Kidney tubule cell (primary cell): ENCODE data around the gene GNG13.
A peak's percentile ranks its signal among the peaks of the same experiment; 100 is the strongest.
"Not testable (repeated sequence)": the region's sequence is repeated elsewhere in the genome, so short reads cannot be mapped to it uniquely, and the experiment has no call there.

Source experiments
- DNase-seq: peaks from one replicate; pipeline ENCODE4 v3.0.0-alpha.2; 2018; ENCODE audit warnings: low spot score

Gene GNG13

GRCh38 chr16:831571-832413 is 31.3 kb upstream of the GNG13 start:
- no peak for DNase-seq

GRCh38 chr16:830871-831570 is 30.5 kb upstream of the GNG13 start:
- DNase-seq, result no peak

DNA sequence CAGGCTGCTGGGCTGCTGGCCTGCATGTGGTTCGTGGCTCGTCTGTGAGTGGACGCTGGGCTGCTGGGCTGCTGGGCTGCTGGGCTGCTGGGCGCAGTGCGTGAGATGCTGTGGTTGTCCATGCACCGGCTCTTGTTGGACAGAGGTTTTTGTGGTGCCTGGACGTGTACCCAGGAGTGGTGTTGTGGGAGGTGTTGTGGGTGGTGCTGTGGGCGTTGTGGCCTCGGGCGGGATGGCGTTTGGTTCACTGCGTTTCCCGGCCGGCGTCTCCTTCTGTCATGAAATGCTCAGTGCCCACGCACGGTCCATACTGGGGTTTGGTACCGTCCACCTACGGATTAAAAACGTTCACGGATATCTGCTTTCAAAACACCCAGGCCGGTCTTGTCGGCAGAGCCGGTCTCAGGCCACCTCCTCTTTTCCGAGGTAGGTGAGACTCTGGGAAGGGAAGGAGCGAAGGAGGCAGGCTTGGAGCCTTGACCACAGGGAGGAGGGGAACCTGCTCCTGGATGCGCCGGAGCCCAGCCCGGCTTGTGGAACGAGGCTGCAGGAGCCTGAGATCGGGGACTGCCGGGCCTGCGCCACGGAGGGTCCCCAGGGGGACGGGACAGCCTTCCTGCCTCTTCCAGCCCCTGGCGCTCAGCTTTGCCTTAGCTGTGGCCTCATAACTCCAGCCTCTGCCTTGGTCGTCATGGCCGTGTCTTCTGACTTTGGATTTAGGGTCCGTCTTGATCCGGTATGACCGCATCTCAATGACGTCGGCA is 29.8 kb upstream of the GNG13 start:
- no peak for DNase-seq

- DNase-seq, result no peak
Measured at GRCh38 chr16:828891-829290, 28.4 kb upstream of the GNG13 start.

- DNase-seq, result no peak
Measured at GRCh38 chr16:827513-827912, 27.0 kb upstream of the GNG13 start.

- DNase-seq, result no peak
Measured at GRCh38 chr16:825341-826061, 25.0 kb upstream of the GNG13 start.

DNA sequence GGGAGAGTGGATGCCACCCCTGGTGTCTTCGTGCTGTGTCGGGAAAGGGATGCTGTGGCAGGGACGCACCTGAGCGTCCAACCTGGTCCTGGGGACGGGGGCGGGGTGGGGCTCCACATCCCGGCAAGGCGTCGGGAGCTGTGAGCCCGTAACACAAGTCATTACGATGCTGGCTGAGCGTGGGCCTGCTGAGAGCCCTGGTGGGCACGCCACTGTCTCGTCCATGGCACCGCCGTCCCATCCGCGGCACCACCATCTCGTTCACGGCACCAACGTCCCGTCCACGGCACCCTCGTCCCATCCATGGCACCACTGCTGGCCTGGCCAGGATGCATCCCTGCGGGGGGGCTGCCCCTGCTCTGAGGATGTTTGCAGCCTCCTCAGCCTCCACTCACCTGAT is 24.1 kb upstream of the GNG13 start:
- DNase-seq, result no peak

GRCh38 chr16:824194-824593 is 23.7 kb upstream of the GNG13 start:
- DNase-seq, result no peak

DNA sequence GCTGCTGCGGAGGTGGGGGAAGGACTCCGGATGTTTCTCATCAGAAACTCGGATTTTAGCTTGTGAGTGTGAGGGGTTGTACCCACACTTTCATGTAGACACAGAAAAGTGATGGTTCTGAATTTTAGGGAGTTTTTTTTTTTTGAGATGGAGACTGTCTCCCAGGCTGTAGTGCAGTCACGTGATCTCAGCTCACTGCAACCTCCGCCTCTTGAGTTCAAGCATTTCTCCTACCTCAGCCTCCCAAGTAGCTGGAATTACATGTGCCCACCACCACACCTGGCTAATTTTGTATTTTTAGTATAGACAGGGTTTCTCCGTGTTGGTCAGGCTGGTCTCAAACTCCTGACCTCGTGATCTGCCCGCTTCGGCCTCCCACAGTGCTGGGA is 22.4 kb upstream of the GNG13 start:
- DNase-seq, result no peak

GRCh38 chr16:822174-822908 is 21.8 kb upstream of the GNG13 start:
- DNase-seq, result no peak

DNA sequence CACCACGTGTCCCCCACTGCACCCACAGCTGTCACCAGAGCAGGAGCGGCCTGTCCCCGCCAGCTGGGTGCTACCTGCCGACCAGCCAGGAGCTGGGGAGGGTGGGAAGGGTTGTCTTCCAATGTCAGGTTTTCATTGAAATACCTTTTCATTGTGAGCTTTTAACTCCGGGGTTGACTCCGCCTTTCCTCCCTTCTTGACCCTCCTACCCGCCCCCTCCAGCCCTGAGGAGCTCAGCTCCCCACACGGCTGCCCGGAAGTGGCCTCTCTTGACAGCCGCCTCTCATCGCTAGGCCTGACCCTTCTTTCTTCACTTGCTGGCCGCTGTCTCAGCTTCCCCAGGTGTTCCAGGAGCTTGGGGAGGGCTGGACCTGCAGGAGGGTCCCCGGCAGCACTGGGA is 21.2 kb upstream of the GNG13 start:
- no peak for DNase-seq

DNA sequence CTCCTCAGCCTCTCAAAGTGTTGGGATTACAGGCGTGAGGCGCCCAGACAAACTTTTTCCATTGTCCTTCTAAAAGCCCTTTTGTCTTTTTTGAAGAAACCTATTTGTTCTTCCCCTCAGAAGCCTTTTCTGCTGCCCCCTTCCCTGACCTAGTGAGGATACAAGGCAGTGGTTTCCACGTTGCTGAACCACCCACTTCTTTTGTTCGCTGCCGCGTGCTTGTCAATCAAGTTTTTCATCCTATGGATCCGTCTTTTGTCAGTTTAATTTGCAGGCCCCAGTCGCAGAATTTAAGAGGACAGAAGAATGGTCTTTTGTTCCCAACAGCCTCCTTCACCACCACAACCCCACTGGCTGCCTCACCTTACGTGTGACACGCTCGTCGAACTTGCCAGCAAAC is 20.2 kb upstream of the GNG13 start:
- no peak for DNase-seq

GRCh38 chr16:820044-820408 is 19.5 kb upstream of the GNG13 start:
- not testable (repeated sequence) for DNase-seq

DNA sequence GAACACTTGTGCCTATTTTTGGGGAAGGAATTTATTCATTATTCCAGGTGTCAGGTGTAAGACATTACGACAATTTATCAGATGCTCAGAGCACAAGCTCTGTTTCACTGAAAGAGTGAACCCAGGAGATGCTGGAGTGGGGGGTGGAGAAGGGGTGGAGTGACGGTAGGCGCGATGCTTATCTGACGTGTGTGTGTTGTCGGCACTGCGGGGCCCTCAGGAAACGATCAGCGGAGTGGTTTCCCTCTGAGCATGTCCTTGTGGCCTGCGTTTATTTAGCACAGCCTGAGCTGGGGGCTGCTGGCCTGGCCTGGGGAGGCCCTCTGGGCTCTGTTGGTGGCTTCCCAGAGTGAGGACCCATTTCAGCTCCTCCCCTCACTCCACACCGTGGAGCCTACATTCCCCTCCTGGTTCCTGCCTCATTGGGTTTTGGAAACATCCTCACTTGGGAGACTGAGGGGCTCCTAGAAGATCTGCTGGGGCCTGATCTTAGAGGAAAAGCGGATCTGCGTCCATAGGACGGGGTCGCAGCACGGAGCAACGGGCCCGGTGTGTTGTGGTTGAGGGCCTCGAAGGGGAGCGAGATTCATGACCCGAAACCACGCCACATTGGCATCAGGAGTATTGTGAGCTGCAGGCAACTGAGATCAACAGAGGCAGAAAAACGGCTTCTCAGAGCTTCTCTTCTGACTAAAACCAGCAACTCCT is 19.0 kb upstream of the GNG13 start:
- DNase-seq, result no peak

DNA sequence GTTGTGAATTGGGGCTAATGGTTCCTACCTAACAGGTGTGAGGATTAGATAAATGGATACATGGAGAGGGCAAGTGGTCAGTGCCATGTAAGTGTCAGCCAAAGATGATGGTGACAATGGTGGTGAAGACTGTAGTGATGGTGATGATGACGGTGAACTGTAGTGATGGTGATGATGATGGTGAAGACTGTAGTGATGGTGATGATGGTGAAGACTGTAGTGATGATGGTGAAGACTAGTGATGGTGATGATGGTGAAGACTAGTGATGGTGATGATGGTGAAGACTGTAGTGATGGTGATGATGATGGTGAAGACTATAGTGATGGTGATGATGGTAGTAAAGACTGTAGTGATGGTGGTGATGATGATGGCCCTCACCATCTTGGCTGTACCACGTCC is 18.1 kb upstream of the GNG13 start:
- DNase-seq, result no peak

DNA sequence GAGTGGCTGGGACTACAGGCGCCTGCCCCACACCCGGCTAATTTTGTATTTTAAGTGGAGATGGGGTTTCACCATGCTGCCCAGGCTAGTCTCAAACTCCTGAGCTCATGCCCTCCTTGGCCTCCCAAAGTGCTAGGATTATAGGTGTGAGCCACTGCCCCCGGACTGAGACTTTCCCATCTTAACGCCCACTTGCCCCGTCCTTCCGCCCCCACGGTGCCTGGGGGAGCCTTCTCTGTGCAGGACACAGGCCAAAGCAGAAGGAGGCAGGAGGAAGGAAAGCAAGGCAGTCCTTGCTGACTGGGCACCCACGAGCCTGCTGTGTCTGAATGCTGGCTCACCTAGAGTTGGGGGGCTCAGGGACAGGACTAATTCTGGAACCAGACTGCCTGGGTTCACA is 17.6 kb upstream of the GNG13 start:
- DNase-seq, result no peak

GRCh38 chr16:817001-817906 is 16.7 kb upstream of the GNG13 start:
- DNase-seq, result no peak

DNA sequence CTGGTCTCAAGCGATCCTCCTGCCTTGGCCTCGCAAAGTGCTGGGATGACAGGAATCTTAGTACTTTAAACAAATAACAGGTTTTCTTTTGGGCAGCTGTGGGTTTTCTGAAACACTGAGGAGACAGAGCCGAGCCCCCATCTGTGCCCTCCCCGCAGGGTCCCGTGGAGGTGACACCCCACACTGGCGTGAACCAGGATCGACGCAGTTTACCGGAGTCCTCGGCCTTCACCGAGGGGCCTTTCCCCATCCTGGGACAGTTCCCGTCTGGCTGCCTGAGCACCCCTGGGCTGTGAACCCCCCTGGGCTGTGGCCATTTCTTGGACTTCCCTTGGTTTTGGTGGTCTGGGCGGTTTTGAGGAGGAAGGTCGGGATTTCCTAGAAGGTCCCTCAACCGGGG is 15.3 kb upstream of the GNG13 start:
- no peak for DNase-seq

- peak; percentile 50 for DNase-seq
Measured at GRCh38 chr16:814974-815373, 14.4 kb upstream of the GNG13 start.

GRCh38 chr16:813916-814412 is 13.4 kb upstream of the GNG13 start:
- DNase-seq, result no peak
